ENCODE measurements around the gene ELOA. TPM values are rescaled to one million over a fixed set of nuclear protein-coding genes. Genes with fewer than 3 reads are reported as not detected.

Gene ELOA
- total and polyA plus RNA-seq, 9 of the 15 experiments (the other 6 are each of a cell fraction or from before 2014, with no cell fraction given): 31.9 to 98.6 (median 61.3) TPM

GRCh38 chr1:23809751-23810171 is 66.5 kb downstream of the ELOA start (continued):
- TF ChIP-seq MNT (conservative IDR thresholded peaks at IDR 0.05) (peak in 1 of 2 experiments; percentile 38; a peak in 1 of 4 replicates), ZNF644 (tag; IDR thresholded peaks at IDR 0.05; ENCODE audit: low read depth) (no peak), FOXM1 (IDR thresholded peaks at IDR 0.05; ENCODE audit: low read depth) (no peak), FOXM1 (CRISPR knock-in tag; IDR thresholded peaks at IDR 0.05; ENCODE audit: low read depth) (no peak), BRCA1 (IDR thresholded peaks at IDR 0.05) (no peak), BRCA1 (CRISPR knock-in tag; IDR thresholded peaks at IDR 0.05) (no peak), ZNF140 (CRISPR knock-in tag; IDR thresholded peaks at IDR 0.05) (no peak), CBX3 (IDR thresholded peaks at IDR 0.05; ENCODE audit: borderline replicate concordance in 1 of 2, low read length in 2 of 2) (no peak), ZC3H4 (CRISPR knock-in tag; IDR thresholded peaks at IDR 0.05; ENCODE audit: borderline replicate concordance) (no peak)
- TF ChIP-seq, protein P1, sequence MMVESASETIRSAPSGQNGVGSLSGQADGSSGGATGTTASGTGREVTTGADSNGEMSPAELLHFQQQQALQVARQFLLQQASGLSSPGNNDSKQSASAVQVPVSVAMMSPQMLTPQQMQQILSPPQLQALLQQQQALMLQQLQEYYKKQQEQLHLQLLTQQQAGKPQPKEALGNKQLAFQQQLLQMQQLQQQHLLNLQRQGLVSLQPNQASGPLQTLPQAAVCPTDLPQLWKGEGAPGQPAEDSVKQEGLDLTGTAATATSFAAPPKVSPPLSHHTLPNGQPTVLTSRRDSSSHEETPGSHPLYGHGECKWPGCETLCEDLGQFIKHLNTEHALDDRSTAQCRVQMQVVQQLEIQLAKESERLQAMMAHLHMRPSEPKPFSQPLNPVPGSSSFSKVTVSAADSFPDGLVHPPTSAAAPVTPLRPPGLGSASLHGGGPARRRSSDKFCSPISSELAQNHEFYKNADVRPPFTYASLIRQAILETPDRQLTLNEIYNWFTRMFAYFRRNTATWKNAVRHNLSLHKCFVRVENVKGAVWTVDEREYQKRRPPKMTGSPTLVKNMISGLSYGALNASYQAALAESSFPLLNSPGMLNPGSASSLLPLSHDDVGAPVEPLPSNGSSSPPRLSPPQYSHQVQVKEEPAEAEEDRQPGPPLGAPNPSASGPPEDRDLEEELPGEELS (CRISPR knock-in tag; IDR thresholded peaks at IDR 0.05; ENCODE audit: borderline replicate concordance): no peak
- TF ChIP-seq, protein P2, sequence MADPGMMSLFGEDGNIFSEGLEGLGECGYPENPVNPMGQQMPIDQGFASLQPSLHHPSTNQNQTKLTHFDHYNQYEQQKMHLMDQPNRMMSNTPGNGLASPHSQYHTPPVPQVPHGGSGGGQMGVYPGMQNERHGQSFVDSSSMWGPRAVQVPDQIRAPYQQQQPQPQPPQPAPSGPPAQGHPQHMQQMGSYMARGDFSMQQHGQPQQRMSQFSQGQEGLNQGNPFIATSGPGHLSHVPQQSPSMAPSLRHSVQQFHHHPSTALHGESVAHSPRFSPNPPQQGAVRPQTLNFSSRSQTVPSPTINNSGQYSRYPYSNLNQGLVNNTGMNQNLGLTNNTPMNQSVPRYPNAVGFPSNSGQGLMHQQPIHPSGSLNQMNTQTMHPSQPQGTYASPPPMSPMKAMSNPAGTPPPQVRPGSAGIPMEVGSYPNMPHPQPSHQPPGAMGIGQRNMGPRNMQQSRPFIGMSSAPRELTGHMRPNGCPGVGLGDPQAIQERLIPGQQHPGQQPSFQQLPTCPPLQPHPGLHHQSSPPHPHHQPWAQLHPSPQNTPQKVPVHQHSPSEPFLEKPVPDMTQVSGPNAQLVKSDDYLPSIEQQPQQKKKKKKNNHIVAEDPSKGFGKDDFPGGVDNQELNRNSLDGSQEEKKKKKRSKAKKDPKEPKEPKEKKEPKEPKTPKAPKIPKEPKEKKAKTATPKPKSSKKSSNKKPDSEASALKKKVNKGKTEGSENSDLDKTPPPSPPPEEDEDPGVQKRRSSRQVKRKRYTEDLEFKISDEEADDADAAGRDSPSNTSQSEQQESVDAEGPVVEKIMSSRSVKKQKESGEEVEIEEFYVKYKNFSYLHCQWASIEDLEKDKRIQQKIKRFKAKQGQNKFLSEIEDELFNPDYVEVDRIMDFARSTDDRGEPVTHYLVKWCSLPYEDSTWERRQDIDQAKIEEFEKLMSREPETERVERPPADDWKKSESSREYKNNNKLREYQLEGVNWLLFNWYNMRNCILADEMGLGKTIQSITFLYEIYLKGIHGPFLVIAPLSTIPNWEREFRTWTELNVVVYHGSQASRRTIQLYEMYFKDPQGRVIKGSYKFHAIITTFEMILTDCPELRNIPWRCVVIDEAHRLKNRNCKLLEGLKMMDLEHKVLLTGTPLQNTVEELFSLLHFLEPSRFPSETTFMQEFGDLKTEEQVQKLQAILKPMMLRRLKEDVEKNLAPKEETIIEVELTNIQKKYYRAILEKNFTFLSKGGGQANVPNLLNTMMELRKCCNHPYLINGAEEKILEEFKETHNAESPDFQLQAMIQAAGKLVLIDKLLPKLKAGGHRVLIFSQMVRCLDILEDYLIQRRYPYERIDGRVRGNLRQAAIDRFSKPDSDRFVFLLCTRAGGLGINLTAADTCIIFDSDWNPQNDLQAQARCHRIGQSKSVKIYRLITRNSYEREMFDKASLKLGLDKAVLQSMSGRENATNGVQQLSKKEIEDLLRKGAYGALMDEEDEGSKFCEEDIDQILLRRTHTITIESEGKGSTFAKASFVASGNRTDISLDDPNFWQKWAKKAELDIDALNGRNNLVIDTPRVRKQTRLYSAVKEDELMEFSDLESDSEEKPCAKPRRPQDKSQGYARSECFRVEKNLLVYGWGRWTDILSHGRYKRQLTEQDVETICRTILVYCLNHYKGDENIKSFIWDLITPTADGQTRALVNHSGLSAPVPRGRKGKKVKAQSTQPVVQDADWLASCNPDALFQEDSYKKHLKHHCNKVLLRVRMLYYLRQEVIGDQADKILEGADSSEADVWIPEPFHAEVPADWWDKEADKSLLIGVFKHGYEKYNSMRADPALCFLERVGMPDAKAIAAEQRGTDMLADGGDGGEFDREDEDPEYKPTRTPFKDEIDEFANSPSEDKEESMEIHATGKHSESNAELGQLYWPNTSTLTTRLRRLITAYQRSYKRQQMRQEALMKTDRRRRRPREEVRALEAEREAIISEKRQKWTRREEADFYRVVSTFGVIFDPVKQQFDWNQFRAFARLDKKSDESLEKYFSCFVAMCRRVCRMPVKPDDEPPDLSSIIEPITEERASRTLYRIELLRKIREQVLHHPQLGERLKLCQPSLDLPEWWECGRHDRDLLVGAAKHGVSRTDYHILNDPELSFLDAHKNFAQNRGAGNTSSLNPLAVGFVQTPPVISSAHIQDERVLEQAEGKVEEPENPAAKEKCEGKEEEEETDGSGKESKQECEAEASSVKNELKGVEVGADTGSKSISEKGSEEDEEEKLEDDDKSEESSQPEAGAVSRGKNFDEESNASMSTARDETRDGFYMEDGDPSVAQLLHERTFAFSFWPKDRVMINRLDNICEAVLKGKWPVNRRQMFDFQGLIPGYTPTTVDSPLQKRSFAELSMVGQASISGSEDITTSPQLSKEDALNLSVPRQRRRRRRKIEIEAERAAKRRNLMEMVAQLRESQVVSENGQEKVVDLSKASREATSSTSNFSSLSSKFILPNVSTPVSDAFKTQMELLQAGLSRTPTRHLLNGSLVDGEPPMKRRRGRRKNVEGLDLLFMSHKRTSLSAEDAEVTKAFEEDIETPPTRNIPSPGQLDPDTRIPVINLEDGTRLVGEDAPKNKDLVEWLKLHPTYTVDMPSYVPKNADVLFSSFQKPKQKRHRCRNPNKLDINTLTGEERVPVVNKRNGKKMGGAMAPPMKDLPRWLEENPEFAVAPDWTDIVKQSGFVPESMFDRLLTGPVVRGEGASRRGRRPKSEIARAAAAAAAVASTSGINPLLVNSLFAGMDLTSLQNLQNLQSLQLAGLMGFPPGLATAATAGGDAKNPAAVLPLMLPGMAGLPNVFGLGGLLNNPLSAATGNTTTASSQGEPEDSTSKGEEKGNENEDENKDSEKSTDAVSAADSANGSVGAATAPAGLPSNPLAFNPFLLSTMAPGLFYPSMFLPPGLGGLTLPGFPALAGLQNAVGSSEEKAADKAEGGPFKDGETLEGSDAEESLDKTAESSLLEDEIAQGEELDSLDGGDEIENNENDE (IDR thresholded peaks at IDR 0.05; ENCODE audit: low read depth, low read length): no peak

Data from K562 (cell line).